Astrocyte (in vitro differentiated cells and primary cell): ENCODE results near the gene INSC.

Experiments
- CTCF ChIP-seq: IDR thresholded peaks from 2 replicates; pipeline ENCODE4 v1.5.1; 2011; ENCODE audit warnings: low read depth, mild to moderate bottlenecking, inconsistent platforms, low read length, moderate library complexity; ENCODE audit not compliant: insufficient read depth
- EZH2 ChIP-seq: IDR thresholded peaks from 2 replicates; pipeline ENCODE4 v1.6.1; 2012; ENCODE audit warnings: mild to moderate bottlenecking, low read length, inconsistent platforms; ENCODE audit not compliant: insufficient read depth

GRCh38 chr11:15107730-15108515, 6.8 kb upstream of the INSC start:
- TF ChIP-seq EZH2 = no peak
- TF ChIP-seq CTCF = no peak
